EH (cell line): ENCODE measurements around the gene TRMT61B.

ENCODE experiments used
- DNase-seq: peaks from one replicate; pipeline ENCODE4 v3.0.0-alpha.2; 2015; ENCODE audit warnings: low read depth

Gene TRMT61B

GRCh38 chr2:28855977-28856376 is 14.1 kb downstream of the TRMT61B start:
- no peak for DNase-seq

GRCh38 chr2:28855193-28855592 is 14.9 kb downstream of the TRMT61B start:
- peak; percentile 60 for DNase-seq

DNA sequence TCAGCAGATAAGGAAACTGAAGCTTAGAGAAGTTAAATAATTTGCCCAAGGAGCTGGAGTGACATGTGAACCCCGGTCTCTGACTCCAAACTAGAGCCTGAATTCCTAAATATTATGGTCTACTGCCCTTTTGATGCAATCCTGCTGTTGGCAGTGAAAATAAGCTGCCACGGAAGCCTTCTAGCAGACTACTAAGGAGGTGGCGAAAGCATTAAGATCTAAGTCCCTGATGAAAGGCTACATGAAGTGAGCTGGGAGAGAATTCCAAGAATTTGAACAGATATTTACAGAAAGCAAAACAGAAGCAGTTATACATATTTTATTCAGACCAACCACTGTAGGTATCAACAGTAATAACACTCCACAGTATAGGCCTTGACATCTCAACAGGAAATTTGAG is 28.1 kb downstream of the TRMT61B start:
- DNase-seq: no peak

- DNase-seq: no peak
These were observed 31.1 kb downstream of the TRMT61B start for GRCh38 chr2:28838971-28839370.

- DNase-seq: no peak
These were observed 34.3 kb downstream of the TRMT61B start for GRCh38 chr2:28835781-28836180.

DNA sequence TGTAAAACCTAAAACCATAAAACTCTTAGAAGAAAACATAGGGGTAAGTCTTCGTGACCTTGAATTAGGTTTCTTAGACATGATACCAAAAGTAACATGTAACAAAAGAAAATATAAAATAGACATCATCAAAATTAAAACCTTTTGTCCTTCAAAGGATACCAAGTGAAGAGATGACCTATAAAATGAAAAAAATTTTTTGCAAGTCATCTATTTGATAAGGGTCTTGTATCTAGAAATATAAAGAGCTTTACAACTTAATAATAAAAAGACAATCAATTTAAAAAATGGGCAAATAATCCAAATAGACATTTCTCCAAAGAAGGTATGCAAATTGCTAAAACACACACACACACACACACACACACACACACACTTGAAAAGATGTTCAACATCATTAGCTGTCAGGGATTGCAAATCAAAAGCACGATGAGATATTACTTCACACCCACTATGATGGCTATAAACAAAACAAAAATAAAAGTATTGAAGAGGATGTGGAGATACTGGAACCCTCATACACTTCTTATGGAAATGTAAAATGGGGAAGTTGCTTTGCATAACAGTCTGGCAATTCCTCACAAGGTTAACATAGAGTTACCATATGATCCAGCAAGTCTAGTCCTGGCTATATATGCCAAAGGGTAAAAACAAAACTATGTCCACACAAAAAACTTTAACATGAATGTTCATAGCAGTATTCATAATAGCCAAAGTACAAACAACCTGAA is 36.2 kb downstream of the TRMT61B start:
- DNase-seq: no peak

DNA sequence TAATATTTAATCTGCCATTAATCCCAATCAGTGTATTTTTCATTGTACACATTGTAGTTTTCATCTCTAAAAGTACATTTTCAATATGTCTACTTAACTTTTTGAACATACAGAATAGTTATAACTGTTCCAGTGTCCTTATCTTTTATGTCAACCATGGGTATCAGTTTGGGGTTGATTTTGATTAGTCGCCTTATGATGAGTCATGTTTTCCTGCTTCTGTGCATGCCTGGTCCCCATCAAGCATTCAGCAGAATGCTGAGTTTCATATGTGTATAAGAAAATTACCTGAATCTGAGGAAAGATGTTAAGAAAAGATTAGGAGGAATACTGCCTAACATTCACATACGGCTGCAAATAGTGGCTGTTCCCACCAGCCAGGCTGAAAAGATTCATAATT is 41.7 kb downstream of the TRMT61B start:
- peak; percentile 22 for DNase-seq

- no peak for DNase-seq
These were observed 45.2 kb downstream of the TRMT61B start for GRCh38 chr2:28824870-28825269.

- DNase-seq: no peak
These were observed 45.9 kb downstream of the TRMT61B start for GRCh38 chr2:28824207-28824606.

DNA sequence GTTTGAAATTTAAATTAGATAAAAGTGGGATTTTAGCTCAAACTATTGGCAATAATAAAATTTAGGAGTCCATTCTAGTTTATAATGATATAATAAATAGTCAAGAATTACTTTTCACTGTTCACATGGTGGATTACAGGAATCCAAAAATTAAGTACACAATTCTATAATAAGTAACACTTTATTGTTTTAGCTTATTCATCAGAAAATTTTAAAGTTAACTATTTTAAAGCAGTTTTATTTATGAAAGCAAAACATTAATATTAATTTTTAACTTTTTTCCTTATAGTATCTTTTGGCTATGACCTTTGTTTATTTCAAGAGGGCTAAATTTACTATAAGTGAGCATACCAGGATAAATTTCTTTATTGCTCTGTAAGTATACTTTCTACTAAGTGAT is 48.1 kb downstream of the TRMT61B start:
- DNase-seq: no peak

DNA sequence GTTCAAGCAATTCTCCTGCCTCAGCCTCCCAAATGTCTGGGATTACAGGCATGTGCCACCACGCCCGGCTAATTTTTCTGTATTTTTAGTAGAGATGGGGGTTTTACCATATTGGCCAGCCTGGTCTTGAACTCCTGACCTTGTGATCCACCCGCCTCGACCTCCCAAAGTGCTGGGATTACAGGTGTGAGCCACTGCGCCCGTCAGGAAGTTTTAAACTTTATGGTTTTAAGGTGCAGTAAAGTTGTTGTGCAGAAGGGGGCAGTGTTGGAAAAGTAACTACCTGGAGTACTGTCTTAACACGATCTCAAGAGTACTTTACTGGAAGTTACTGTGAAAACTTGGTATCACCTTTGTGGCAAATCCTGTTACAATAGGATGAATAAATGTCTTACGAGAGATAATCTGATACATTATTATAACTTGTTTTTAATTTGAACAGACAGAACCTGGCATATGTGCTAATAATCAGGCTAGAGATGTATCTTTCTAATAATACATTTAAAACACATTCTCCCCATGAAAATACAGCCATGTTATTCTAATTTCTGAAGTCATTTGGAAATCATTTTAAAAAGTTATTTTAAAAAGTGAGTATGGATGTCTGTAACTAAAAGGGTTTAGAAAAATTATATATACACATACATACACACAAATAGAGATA is 48.7 kb downstream of the TRMT61B start:
- peak; percentile 59 for DNase-seq

DNA sequence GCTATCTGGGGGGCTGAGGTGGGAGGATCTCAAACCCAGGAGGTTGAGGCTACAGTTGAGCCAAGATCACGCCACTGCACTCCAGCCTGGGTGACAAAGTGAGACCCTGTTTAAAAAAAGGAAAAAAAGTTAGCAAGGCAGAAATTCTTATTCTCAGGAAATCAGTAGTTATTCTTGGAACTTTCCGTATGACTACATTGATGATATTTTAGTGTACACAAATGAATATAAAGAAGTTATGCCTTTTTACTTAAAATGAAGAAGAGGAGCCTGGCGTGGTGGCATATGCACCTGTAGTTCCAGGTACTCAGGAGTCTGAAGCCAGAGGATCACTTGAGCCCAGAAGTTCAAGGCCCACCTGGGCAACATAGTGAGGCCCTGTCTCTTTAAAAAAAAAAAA is 52.1 kb downstream of the TRMT61B start:
- no peak for DNase-seq

- DNase-seq: peak; percentile 75
These were observed 59.5 kb downstream of the TRMT61B start, which contains the start of gene SPDYA for GRCh38 chr2:28810384-28811285. TSS of gene SPDYA (plus strand) at chr2:28810834. CDS start at chr2:28816015, 5,181 bp downstream.

GRCh38 chr2:28809927-28810326 is 60.2 kb downstream of the TRMT61B start:
- DNase-seq: no peak

DNA sequence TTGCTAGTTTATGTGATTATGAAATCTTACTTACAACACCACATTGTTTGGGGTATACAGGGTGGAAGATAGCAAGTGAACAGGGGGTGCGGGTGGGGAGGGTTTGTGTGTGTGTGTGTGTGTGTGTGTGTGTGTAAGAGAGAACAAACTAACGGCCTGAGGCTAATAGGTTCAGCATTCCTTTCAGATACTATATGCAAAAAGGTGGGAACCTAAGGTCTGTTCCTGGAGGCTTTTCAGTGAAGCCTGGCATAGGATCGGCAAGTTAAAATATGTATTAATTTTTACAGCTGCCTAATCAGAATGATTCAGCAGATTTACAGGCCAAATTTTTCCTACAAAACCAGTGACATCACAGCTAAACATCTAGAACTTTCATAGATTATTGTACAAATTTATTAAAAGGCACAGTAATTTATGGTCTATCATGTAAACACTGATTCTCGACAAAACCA is 67.1 kb downstream of the TRMT61B start:
- DNase-seq: peak; percentile 56

DNA sequence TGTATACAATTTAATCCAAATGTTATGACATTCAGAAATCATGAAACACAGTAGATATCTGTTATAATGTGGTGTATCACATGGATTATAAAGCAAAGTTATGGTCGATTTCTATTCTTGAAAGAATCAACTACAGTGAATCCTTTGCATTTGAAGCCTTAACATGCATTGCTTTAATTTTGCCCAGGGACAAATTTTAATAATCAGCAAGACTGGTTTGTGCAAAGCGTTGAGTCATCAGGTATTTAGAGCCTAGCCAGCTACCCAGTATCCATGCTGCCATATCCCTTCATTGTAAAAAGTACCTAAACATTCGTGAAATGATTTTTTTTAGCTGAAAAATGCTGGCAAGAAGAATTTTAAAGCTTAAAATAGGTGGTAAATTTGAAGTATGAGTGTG is 68.4 kb downstream of the TRMT61B start:
- DNase-seq: peak; percentile 64
